Tibial nerve (tissue), 4 donors: ENCODE results near the gene CREB3L4. TPM values are rescaled to one million over a fixed set of nuclear protein-coding genes. Genes with fewer than 3 reads are reported as not detected.
"Not testable (repeated sequence)": the region's sequence is repeated elsewhere in the genome, so short reads cannot be mapped to it uniquely, and the experiment has no call there.

Experiments
- DNase-seq, 2 donors: peaks; one replicate each; pipeline ENCODE4 v3.0.0-alpha.2; 2019; ENCODE audit warnings: low spot score in 2 of 2
- H3K27ac ChIP-seq, 4 donors: fragments of 200-600 bp; sonication (generic) in 3 of 4; one replicate each; pipeline ENCODE4 v1.5.1; 2017 to 2019; ENCODE audit warnings: mild to moderate bottlenecking in 1 of 4
- H3K27me3 ChIP-seq, 2 donors: fragments of 200-600 bp; sonication (generic) in 1 of 2; one replicate each; pipeline versions ENCODE4 v1.5.1 to v1.6.0; 2017 to 2019
- H3K36me3 ChIP-seq, 3 donors: fragments of 200-600 bp; sonication (generic); one replicate each; pipeline ENCODE4 v1.5.1; 2018 to 2019
- H3K4me1 ChIP-seq, 4 donors: fragments of 200-600 bp; sonication (generic) in 3 of 4; one replicate each; pipeline ENCODE4 v1.5.1; 2017 to 2019
- H3K4me3 ChIP-seq, 4 donors: fragments of 200-600 bp; sonication (generic) in 3 of 4; one replicate each; pipeline ENCODE4 v1.5.1; 2017 to 2019; ENCODE audit warnings: mild to moderate bottlenecking in 1 of 4, moderate library complexity in 1 of 4
- H3K9me3 ChIP-seq, 4 donors: fragments of 200-600 bp; sonication (generic) in 3 of 4; one replicate each; pipeline ENCODE4 v1.5.1; 2017 to 2019
- EP300 ChIP-seq, 2 donors: sonication (generic); formaldehyde crosslinking; IDR thresholded peaks; one replicate each; pipeline ENCODE4 v1.6.1; 2017; ENCODE audit warnings: antibody characterized with exemption in 2 of 2, mild to moderate bottlenecking in 1 of 2
- POLR2A ChIP-seq, 2 donors: fragments of 450-650 bp; IDR thresholded peaks; one replicate each; pipeline ENCODE4 v1.6.1; 2017; ENCODE audit warnings: antibody characterized with exemption in 2 of 2, mild to moderate bottlenecking in 2 of 2, moderate library complexity in 2 of 2
- WGBS, 2 donors: methylation state at CpG; one replicate each; pipeline ENCODE4 v1.1.5; 2018; 5-methylcytosine and 5-hydroxymethylcytosine counted together
- total RNA-seq, 4 donors: library from RNA; depleted of rRNA; stranded (reverse); fragments of >200 nt; gene quantifications; one replicate each; pipeline ENCODE4 v1.1.0, GENCODE V29; 2016
- TF ChIP-seq, protein P1 (sequence below), 5 experiments: fragments of 200-600 bp in 3 of 5; fragments of 450-650 bp in 2 of 5; sonication (generic) in 3 of 5; IDR thresholded peaks; one replicate each; pipeline ENCODE4 v1.5.1; 2016 to 2019; ENCODE audit warnings: antibody characterized with exemption in 5 of 5, mild to moderate bottlenecking in 3 of 5, moderate library complexity in 2 of 5

The CREB3L4 gene
- total RNA-seq, 4 donors from 2014 or later: 10.2 to 17.5 (median 11.4) TPM

DNA sequence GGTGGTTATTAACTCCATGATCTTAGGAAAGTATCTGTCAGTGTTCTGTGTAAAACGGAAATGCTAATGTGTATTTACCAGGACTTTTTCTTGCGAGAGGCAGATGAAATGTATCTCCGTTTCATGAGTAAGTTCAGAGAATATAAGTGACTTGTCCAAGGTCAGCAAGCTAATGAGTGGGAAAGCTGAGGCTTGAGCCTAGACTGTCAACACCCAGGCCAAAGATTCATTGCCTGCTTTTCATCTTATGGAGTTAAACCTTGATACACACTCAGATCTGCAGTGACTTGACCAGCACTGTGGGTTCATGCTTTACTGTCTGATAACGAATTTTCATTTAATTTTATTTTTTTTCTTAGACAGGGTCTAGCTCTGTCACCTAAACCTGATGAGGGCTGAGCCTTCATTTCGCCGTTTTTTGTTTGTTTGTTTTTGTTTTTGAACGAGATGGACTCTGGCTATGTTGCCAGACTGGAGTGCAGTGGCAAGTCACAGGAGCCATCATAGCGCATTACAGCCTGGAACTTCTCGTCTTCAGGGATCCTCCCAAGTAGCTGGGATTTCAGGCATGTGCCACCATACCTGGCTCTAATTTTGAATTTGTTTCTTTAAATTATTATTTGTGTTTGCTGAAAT lies 10.7 kb downstream of the CREB3L4 start:
- H3K27me3 ChIP-seq: no peaks in the 10 kb centered on the region
- DNase-seq: no peak
- H3K4me3 ChIP-seq: peak overlapping the region; percentile 83 to 100 (median 98)
- H3K4me1 ChIP-seq: peaks cover 0 to 28% (median 12%) of the 10 kb centered on the region in 4 donors
- WGBS, 2 donors: 70 to 72% methylated on average over 9 of the region's 9 CpGs
- H3K27ac ChIP-seq: peak overlapping the region in 3 of 4 donors; percentile 91 to 98 (median 97)
- H3K36me3 ChIP-seq: peaks cover 0 to 59% (median 0%) of the 10 kb centered on the region in 3 donors
- H3K9me3 ChIP-seq: no peaks in the 10 kb centered on the region
- TF ChIP-seq EP300 (IDR thresholded peaks at IDR 0.05): no peak
- TF ChIP-seq POLR2A (IDR thresholded peaks at IDR 0.05): no peak
- TF ChIP-seq, protein P1, sequence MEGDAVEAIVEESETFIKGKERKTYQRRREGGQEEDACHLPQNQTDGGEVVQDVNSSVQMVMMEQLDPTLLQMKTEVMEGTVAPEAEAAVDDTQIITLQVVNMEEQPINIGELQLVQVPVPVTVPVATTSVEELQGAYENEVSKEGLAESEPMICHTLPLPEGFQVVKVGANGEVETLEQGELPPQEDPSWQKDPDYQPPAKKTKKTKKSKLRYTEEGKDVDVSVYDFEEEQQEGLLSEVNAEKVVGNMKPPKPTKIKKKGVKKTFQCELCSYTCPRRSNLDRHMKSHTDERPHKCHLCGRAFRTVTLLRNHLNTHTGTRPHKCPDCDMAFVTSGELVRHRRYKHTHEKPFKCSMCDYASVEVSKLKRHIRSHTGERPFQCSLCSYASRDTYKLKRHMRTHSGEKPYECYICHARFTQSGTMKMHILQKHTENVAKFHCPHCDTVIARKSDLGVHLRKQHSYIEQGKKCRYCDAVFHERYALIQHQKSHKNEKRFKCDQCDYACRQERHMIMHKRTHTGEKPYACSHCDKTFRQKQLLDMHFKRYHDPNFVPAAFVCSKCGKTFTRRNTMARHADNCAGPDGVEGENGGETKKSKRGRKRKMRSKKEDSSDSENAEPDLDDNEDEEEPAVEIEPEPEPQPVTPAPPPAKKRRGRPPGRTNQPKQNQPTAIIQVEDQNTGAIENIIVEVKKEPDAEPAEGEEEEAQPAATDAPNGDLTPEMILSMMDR (IDR thresholded peaks at IDR 0.05): no peak

DNA sequence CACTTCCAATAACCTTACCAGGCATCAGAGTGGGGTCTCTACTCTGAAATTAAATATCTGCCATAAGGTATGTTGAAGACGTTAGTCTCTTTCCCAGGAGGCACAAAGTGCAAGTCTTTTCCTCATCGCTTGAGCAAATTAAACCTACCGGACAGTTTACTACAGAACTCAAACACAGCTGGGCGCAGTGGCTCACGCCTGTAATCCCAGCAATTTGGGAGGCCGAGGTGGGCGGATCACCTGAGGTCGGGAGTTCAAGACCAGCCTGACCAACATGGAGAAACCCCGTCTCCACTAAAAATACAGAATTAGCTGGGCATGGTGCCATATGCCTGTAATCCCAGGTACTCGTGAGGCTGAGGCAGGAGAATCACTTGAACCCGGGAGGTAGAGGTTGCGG lies 11.4 kb downstream of the CREB3L4 start:
- not testable (repeated sequence) for H3K9me3 ChIP-seq, DNase-seq, H3K27ac ChIP-seq, H3K27me3 ChIP-seq, H3K4me3 ChIP-seq
- 90 to 92% methylated on average over 12 of the region's 12 CpGs for WGBS, 2 donors
- H3K36me3 ChIP-seq: peaks cover 0 to 59% (median 0%) of the 10 kb centered on the region in 3 donors
- H3K4me1 ChIP-seq: peaks cover 0 to 30% (median 12%) of the 10 kb centered on the region in 4 donors

DNA sequence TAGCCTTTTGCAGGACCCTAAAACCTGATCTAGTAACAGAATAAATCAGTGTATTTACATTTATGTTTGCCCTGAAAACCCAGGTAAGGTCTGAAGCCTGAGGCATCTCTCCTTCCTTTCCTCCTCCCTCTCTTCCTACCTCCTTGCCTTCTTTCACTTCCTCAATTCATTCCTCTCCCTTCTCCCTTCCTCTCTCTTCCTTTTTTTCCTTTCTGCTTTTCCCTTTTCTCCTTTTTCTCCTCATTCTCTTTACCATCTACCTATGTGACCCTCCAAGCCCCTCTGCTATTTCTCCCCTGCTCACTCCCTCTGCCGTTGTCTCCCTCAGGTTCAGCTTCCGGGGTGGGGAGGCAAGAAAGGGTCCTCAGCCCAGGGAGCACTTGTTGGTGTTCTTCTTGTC lies 14.0 kb downstream of the CREB3L4 start:
- DNase-seq, H3K27me3 ChIP-seq, H3K27ac ChIP-seq, H3K9me3 ChIP-seq, H3K4me3 ChIP-seq: not testable (repeated sequence)
- 81 to 83% methylated on average over 2 of the region's 2 CpGs for WGBS, 2 donors
- Histone ChIP-seq H3K4me1 (peaks cover 0 to 34% (median 8%) of the 10 kb centered on the region in 4 donors), H3K36me3 (peaks cover 0 to 41% (median 0%) of the 10 kb centered on the region in 3 donors)

DNA sequence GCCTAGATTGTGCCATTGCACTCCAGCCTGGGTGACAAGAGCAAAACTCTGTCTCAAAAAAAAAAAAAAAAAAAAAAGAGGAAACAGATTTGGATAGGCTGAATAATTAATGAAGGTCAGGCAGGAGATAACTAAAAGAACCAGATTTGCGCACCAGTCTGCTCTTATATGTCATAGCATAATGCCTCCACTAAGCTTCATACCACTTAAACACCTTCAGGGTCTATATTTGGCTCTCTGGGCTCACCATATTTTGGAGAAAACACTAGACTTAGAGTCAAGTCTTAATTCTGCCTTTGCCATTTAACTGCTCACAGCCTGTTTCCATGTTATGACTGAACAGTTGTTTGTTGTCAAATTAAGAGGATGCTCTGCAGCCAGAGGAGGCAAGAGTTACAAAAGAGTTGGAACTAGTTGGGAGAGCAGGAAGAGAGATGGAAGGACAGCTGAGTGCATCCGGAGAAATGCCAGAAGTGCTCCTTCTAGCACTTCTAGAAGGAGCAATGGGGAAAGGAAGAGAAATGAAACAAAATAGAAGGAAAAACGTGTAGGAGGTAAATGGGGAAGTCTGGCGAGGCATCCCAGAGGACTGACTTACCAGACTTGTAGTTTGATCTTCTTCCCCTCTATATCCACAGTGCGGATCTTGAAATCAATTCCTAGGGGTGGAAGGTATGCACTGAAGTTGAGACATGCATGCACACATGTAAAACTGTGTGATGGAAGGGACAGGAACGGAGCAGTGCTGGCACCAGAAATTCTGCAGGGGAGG lies 16.6 kb downstream of the CREB3L4 start:
- peak overlapping the region in 3 of 4 donors; percentile 85 to 93 (median 93) for H3K27ac ChIP-seq
- 50 to 52% methylated on average over 6 of the region's 6 CpGs for WGBS, 2 donors
- no peaks in the 10 kb centered on the region for H3K9me3 ChIP-seq
- no peak for DNase-seq
- H3K36me3 ChIP-seq: peaks cover 0 to 41% (median 0%) of the 10 kb centered on the region in 3 donors
- no peak for TF ChIP-seq POLR2A (IDR thresholded peaks at IDR 0.05)
- TF ChIP-seq, protein P1 (IDR thresholded peaks at IDR 0.05): no peak
- peaks cover 0 to 31% (median 7%) of the 10 kb centered on the region in 4 donors for H3K4me1 ChIP-seq
- peak overlapping the region in 1 of 4 donors; percentile 70 for H3K4me3 ChIP-seq
- no peaks in the 10 kb centered on the region for H3K27me3 ChIP-seq

DNA sequence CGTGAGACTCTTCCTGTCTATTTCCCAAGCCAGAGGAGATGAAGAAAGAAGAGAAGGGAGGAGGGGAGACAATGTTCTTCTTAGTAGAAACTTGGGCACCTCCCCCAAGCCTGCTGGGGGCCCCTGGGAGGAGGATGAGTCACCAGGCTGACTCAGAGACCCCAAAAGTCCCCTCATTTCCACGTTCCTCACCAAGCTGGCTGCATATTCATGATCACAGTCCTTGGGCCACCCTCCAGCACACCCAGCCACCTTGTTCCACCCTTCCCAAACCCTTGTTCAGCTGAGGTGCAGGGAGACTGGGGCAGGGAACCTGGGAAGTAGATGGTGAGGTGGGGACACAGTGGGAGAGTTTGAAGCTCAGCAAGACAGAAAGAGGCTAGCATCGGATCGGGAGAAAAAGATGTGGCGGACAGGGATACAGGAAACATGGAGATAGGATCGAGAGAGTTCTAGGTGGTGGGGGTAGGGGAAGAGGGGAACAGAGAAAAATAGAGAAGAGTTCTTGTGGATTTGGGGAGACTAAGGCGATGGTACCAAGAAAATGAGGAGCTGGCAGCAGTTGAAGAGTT lies 17.7 kb downstream of the CREB3L4 start:
- TF ChIP-seq, protein P1 (IDR thresholded peaks at IDR 0.05): no peak
- peak in 1 of 2 donors; percentile 70 for TF ChIP-seq EP300 (IDR thresholded peaks at IDR 0.05)
- peak in 1 of 2 donors; percentile 61 for DNase-seq

More for the DNA sequence above, 17.7 kb downstream of the CREB3L4 start:
- Histone ChIP-seq H3K9me3 (no peaks in the 10 kb centered on the region), H3K4me1 (peaks cover 0 to 37% (median 7%) of the 10 kb centered on the region in 4 donors), H3K27me3 (no peaks in the 10 kb centered on the region), H3K36me3 (peaks cover 0 to 37% (median 0%) of the 10 kb centered on the region in 3 donors), H3K4me3 (peak overlapping the region; percentile 40 to 70 (median 47)), H3K27ac (peak overlapping the region; percentile 80 to 93 (median 89))
- WGBS, 2 donors: 6 to 8% methylated on average over 7 of the region's 7 CpGs
